Muscle of arm (tissue), 12 donors: ENCODE data around the gene SRCIN1. TPM values are rescaled to one million over a fixed set of nuclear protein-coding genes. Genes with fewer than 3 reads are reported as not detected.

Experiments
- DNase-seq: peaks from one replicate; pipeline ENCODE4 v3.0.0-alpha.2; 2013
- polyA plus RNA-seq, 12 donors: library from polyadenylated mRNA; unstranded; fragments of 120-200 nt; gene quantifications; one replicate each; pipeline ENCODE4 v1.2.1, GENCODE V29; 2013; ENCODE audit not compliant: insufficient read length in 12 of 12

SRCIN1 gene
- polyA plus RNA-seq, 12 donors = 0.69 to 18.7 (median 0.90) TPM; not detected in 1

- no peak for DNase-seq
These were observed 11.5 kb upstream of the SRCIN1 start for GRCh38 chr17:38617074-38617860.

GRCh38 chr17:38616361-38616760, 10.6 kb upstream of the SRCIN1 start:
- DNase-seq = no peak

- no peak for DNase-seq
These were observed 8.4 kb upstream of the SRCIN1 start for GRCh38 chr17:38613981-38614779.

DNA sequence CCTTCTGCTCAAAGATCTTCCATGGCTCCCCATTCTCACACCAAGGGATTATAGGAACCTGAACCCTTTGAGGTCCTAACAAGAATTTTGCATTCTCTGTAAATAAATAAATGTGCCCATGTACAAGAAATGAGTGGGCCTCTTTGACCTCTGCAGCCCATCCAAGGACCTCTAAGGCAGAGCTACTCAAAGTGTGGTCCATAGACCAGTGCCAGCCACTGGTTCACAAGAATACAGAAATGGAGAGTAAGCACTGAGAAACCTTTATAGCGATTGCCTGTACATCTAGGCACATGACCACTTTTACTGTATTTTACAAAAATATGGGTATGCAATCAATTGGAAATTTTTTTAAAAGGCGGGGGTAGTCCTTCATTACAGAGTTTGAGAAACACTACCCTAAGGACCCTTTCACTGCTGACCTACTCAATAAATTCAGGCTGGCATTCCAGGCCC, 7.8 kb upstream of the SRCIN1 start:
- no peak for DNase-seq

DNA sequence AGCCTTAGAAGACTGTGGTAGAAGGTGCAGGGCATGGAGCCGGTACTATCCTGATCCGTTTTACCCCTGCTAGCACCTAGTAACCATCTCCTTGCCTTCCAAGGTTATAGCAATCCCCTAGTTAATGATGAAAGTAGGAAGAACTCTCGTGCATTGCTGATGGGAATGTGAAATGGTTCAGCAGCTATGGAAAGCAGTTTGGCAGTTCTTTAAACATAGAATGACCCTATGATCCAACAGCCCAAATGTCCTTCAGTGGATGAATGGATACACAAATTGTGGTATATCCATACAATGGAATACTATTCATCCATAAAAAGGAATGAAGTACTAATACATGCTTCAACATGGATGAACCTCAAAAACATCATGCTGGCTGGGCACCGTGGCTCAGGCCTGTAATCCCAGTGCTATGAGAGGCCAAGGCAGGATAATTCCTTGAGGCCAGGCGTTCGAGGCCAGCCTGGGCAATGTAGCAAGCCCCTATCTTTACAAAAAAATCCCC, 6.2 kb upstream of the SRCIN1 start:
- DNase-seq = no peak

DNA sequence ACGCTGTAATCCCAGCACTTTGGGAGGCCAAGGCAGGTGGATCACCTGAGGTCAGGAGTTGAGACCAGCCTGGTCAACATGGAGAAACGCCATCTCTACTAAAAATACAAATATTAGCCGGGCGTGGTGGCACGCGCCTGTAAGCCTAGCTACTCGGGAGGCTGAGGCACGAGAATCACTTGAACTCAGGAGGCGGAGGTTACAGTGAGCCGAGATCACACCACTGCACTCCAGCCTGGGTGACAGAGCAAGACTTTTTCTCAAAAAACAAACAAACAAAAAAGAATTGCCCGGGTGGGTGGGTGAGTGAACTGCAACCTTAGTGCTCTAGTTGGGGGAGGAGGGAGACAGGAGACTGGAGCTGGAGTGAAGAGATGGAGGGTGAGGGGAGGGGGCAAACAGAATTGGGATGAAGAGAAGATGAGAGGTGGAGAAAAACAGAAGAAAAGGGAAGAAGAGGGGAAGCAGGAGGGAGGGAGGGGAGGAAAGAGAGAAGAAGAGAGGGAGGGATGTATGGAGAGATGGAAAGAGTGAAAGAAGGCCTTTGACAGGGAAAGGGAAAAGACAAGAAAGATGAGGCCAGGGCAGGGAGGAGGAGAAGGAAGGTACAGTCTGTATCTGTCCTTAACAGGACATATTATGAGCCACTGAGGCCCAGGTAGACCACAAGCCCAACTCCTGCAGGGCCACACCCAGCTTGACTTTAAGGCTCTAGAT, 5.5 kb upstream of the SRCIN1 start:
- DNase-seq = no peak

DNA sequence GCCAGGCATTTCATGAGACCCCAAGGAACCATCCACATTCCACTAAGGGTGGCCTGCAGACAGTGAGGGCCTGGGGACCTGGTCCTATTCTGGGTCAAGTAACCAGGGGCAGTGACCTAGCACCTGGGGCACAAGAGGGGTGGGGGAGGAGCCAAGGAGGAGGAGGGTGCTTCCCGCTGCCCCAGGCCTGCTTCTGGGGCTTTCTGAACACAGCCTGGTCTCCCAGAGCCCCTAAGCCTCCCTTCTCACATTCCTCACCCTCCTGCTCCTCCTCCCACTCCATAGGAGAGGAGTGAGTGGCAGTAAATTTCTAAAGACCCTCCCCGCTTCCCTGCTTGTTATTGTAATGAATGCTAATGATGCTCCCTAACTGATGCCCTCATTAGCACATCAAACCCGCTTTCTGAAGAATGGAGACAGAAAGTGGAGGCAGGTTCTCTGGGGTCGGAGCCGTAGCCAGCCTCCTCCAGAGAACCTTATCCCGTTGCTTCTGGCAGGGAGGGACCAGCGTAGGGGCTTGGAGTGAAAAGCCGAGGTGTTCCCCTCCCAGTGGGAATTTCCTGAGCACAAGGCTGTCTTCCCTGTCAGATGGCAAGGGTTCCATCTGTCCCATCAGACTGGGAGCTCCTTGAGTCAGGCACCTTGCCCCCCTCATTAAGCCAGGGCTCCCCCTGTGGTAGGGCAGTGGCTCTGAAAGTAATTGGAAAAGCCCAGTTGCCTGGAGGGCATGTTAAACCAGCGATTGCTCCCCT, 3.7 kb upstream of the SRCIN1 start:
- DNase-seq = no peak

GRCh38 chr17:38608648-38609047, 2.9 kb upstream of the SRCIN1 start:
- no peak for DNase-seq

- DNase-seq = no peak
These were observed 1.2 kb upstream of the SRCIN1 start for GRCh38 chr17:38606646-38607611.

DNA sequence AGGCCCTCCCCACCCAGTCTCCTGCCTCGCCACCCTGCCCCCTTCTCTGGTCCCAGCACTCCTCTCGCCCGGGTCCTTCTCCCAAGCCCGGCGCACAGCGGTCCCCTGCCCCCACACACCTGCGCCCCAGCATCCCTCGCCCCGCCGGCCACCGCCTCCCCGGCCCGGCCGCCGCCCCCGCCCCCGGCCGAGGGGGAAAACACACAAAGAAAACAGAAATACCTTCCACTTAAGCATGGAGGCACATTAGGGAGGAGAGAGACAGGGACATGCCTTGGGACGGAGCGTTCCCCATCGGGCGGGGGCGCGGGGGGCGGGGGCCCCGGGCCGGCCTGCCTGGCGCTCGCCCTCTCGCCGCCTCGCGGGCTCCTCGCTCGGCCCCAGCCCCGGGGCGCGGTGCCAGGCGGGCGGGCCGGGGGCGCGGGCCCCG, 326 bp downstream of the SRCIN1 start:
- no peak for DNase-seq

DNA sequence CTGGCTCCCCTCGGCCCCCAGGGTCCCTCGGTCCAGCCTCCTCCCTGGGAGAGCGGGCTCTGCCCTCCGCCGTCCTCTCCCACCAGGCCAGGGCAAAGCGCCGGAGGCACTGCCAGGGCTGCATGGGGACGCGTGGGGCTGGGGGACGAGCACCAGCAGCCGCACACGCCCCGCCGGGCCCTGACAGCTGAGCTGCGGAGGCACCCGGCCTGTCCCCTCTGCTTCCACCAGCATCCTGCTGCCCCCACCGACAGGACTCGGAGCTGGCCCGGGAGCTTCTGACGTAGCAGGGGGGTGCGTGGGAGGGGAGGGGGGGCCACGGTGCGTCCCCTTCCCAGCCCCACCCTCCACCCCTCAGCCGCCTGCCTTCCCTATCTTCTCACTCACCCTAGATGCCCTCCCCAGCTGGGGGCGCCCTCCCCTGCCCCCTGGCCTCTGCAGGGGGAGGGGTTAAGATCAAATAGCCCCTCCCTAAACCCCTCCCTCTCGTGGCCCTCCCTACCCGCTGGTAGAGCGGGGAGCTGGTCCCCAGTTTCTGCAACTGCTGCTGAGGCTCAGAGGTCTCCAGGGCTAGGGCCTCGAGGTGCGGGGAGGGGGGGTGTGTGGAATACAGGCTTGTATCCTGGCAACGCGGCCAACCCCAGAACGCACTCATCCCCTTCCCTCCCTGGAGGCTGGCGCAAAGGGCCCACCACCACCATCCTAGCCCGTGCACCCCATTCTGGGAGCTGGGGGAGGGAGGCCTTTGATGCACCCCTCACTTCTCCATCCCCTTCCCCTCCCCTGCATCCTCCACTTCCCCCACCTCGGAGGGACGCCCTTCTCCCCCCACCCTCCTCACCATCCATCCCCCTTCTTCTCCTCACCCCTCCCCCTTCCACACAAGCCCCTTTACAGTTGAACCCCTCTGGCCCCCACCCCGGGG, 1.0 kb downstream of the SRCIN1 start:
- DNase-seq = no peak

- DNase-seq = no peak
These were observed 1.8 kb downstream of the SRCIN1 start for GRCh38 chr17:38603786-38604478.

- DNase-seq = no peak
These were observed 2.6 kb downstream of the SRCIN1 start for GRCh38 chr17:38602956-38603785.

GRCh38 chr17:38602453-38602852, 3.3 kb downstream of the SRCIN1 start:
- DNase-seq = no peak

DNA sequence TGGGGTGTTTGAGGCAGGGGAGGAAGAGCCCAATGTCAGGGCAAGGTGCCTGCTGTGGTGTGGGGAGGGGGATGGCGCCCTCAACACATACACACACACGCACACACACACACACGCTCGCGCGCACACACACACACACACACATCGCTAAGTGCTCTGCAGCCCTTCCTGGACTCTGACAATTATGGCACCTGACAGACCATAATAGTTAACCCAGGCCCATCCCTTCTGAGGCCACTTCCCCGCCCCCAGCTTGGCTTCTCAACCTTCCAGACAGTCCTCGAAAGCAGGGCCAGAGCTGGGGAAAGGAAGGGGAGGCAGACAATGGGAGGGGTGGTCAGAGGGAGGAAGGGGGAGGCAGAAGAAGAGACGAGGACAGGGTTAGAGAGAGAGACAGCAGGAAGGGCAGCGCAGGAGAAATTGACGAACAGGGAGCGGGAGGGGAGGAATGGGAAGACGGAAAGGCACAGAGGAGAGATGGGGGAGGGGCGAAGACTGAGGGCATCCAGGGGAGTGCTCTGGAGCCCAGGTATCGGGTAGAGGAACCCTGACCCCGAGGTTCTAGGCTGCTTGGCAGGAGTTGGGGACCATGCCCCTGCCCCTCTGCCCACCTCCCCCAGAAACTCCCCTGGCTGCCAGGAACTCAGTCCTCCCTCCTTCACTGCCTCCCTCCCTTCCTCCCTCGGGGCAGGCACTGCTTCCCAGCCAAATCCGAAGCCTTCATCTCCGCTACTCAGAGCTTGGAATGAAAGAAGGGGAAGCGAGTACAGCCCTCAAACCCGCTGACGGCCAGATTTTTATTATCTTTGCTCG, 4.0 kb downstream of the SRCIN1 start:
- DNase-seq = peak; percentile 33

- no peak for DNase-seq
These were observed 4.8 kb downstream of the SRCIN1 start for GRCh38 chr17:38600906-38601305.

DNA sequence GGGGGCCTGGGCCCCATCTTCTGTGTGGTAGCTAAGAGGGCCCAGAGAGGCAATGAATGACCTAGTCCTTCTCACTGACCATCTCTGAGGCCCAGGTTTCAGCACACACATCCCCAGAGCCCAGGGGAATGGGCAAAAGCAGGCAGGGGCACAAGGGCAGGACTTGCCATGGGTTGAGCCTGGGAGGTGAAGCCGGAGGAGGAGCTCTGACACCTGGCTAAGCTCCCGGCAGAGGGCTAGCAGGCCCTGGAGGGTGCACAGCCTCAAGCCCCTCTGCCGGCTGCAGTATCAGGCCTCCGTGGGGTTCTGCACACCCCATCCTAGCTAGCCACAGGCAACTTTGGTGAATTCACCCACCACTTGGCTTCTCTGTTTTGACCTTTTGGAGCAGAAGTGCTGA, 5.3 kb downstream of the SRCIN1 start:
- DNase-seq = no peak
